Measurements from ENCODE around the gene SEC14L6.

GRCh38 chr22:30495041-30495784, 51.3 kb downstream of the SEC14L6 start:
- TF ChIP-seq CTCF (IDR thresholded peaks at IDR 0.05) = no peak
- no peak for TF ChIP-seq POLR2A (IDR thresholded peaks at IDR 0.05)

All from thyroid gland (tissue), 4 donors.